ENCODE data around the gene BCL2L13. TPM values are rescaled to one million over a fixed set of nuclear protein-coding genes. Genes with fewer than 3 reads are reported as not detected.

BCL2L13 gene
- total RNA-seq, 1 experiment from 2014 or later, result 26.0 TPM

DNA sequence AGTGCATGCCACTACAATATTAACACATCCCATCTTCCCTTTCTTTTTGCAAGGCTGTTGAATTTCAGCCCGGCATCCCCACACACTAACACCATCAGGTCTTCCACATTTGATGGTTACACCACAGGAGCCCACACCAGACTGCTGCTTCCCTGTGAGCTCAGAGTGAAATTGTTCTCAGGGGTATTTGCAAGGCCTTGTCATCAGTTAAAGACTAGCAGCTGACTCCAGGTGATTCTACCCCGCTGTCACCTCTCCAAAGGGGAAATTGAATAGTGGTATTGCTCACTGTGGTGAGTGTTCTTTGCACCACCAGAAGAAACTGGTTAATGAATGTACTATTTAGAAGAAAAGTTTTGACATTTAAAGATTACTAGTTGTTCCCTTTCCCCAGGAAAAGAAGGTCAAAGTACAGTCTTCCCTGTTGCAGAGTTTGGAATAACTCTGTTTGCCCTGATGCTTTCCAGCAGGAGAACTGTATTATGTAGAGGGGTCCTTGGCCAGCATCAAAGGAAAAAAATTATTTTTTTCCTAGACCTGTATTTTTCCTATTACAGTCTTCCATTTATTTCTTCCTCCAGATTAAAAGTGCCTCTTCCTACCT, 93.8 kb downstream of the BCL2L13 start:
- H3K9me3 Mint-ChIP-seq, result no peaks in the 10 kb centered on the region
- no peaks in the 10 kb centered on the region for H3K27me3 ChIP-seq (ENCODE audit: insufficient read depth, low read length)
- H2AFZ ChIP-seq (ENCODE audit: low read length), result no peak overlapping the region
- DNase-seq, result no peak
- H3K27me3 Mint-ChIP-seq (ENCODE audit: low read depth), result no peaks in the 10 kb centered on the region
- no peak overlapping the region for H2BK5ac ChIP-seq (ENCODE audit: insufficient read length, low read length)
- no peak overlapping the region for H2BK20ac ChIP-seq (ENCODE audit: low read depth, low read length, poor library complexity, severe bottlenecking)
- TF ChIP-seq, protein P1, sequence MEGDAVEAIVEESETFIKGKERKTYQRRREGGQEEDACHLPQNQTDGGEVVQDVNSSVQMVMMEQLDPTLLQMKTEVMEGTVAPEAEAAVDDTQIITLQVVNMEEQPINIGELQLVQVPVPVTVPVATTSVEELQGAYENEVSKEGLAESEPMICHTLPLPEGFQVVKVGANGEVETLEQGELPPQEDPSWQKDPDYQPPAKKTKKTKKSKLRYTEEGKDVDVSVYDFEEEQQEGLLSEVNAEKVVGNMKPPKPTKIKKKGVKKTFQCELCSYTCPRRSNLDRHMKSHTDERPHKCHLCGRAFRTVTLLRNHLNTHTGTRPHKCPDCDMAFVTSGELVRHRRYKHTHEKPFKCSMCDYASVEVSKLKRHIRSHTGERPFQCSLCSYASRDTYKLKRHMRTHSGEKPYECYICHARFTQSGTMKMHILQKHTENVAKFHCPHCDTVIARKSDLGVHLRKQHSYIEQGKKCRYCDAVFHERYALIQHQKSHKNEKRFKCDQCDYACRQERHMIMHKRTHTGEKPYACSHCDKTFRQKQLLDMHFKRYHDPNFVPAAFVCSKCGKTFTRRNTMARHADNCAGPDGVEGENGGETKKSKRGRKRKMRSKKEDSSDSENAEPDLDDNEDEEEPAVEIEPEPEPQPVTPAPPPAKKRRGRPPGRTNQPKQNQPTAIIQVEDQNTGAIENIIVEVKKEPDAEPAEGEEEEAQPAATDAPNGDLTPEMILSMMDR (conservative IDR thresholded peaks at IDR 0.05), result no peak
- H3K9ac ChIP-seq (ENCODE audit: extremely low read depth, insufficient read length, low read length), result no peak overlapping the region
- H2AK5ac ChIP-seq (ENCODE audit: insufficient read length, low read length), result no peak overlapping the region
- no peak overlapping the region for H4K8ac ChIP-seq (replicated peaks; ENCODE audit: insufficient read length, low read depth, low read length)
- no peak overlapping the region for H3K56ac ChIP-seq (ENCODE audit: insufficient read length, low read depth, low read length)
- H3K27ac Mint-ChIP-seq, result no peak overlapping the region
- H3T11ph ChIP-seq (ENCODE audit: low read length), result no peak overlapping the region
- H2BK15ac ChIP-seq (ENCODE audit: low read depth, low read length), result no peak overlapping the region
- H3K79me2 ChIP-seq (ENCODE audit: insufficient read depth, low read length), result no peaks in the 10 kb centered on the region
- no peaks in the 10 kb centered on the region for H3K9me3 ChIP-seq (ENCODE audit: control insufficient read depth, low read depth, low read length)
- H3K18ac ChIP-seq (ENCODE audit: insufficient read length, low read depth, low read length), result no peak overlapping the region
- H3K36me3 Mint-ChIP-seq (ENCODE audit: insufficient read depth in 1 of 3, low read depth in 3 of 3), result peaks cover 6 to 25% (median 13%) of the 10 kb centered on the region in 3 experiments; a peak in 6 of 7 replicates
- H2BK120ac ChIP-seq (ENCODE audit: low read depth, low read length, poor library complexity, severe bottlenecking), result no peak overlapping the region
- no peaks in the 10 kb centered on the region for H4K20me1 ChIP-seq (ENCODE audit: control insufficient read depth, insufficient read depth, insufficient read length)
- H3K4ac ChIP-seq (ENCODE audit: low read depth, low read length), result no peak overlapping the region
- no peak overlapping the region for H3K14ac ChIP-seq (ENCODE audit: insufficient read depth, low read length)
- H3K4me1 Mint-ChIP-seq, result no peaks in the 10 kb centered on the region
- no peak overlapping the region for H3K4me3 Mint-ChIP-seq
- H3K23me2 ChIP-seq (ENCODE audit: insufficient read length, low read depth, low read length, poor library complexity, severe bottlenecking), result no peaks in the 10 kb centered on the region
- no peak overlapping the region for H3K23ac ChIP-seq (ENCODE audit: insufficient read length, low read depth, low read length)
- no peaks in the 10 kb centered on the region for H3K4me1 ChIP-seq (ENCODE audit: insufficient read depth, low read length)
- H4K5ac ChIP-seq (ENCODE audit: insufficient read length, low read depth, low read length), result no peak overlapping the region
- no peak overlapping the region for H4K91ac ChIP-seq (ENCODE audit: insufficient read length, low read depth, low read length)
- H3K27ac ChIP-seq (ENCODE audit: insufficient read length, low read depth, low read length), result no peak overlapping the region
- H2BK12ac ChIP-seq (ENCODE audit: insufficient read length, low read depth, low read length), result no peak overlapping the region
- no peak overlapping the region for H3K4me2 ChIP-seq (ENCODE audit: insufficient read depth, insufficient read length, low read length)
- no peaks in the 10 kb centered on the region for H3K79me1 ChIP-seq (ENCODE audit: insufficient read depth, low read depth, low read length, poor library complexity, severe bottlenecking)
- no CpG with 5 or more reads among the region's 2 CpGs for whole genome bisulfite sequencing (ENCODE audit: extremely low coverage, insufficient read length, low lambda C conversion rate)
